ENCODE measurements around the gene DUSP12. TPM values are rescaled to one million over a fixed set of nuclear protein-coding genes. Genes with fewer than 3 reads are reported as not detected.
A peak's percentile ranks its signal among the peaks of the same experiment; 100 is the strongest.

DUSP12 gene
- total and polyA plus RNA-seq, 8 donors: 13.6 to 53.0 (median 41.7) TPM

GRCh38 chr1:161740921-161741320, 8.7 kb upstream of the DUSP12 start:
- no peak for TF ChIP-seq CTCF (IDR thresholded peaks at IDR 0.05)
- H3K27me3 ChIP-seq: peaks cover 0 to 6% of the 10 kb centered on the region in 2 donors
- no peak for DNase-seq
- intact Hi-C loops (cut with DNase I): loop anchor here in 1 of 2 donors (10.0 kb wide), 1 partner anchor 256 kb away; no protein-coding TSS in a partner anchor
- no peaks in the 10 kb centered on the region for H3K36me3 ChIP-seq
- H3K9me3 ChIP-seq: no peaks in the 10 kb centered on the region
- ATAC-seq: no peak
- H3K27ac ChIP-seq: peak overlapping the region in 1 of 2 donors; percentile 13
- H3K4me1 ChIP-seq: peaks cover 0 to 39% of the 10 kb centered on the region in 2 donors
- no peak overlapping the region for H3K4me3 ChIP-seq

DNA sequence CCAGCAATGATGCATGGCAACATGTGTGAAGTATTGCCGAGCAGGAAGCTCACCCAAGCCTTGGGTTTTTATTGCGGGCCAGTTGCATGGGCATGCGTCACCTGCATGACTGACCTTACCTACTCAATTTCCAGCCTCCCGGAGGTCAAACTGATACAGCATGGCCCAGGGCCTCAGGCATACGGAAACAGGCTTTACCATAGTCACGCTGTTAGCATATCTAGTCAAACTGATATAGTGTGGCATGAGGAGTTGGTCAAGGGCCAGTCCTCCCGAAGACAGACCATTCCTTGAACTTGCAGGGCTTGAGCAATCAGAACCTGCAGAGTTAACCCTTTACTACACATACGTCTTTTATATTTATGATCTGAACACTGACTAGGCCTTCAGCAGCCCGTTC, 6.4 kb upstream of the DUSP12 start:
- no peak overlapping the region for H3K4me3 ChIP-seq
- TF ChIP-seq CTCF (IDR thresholded peaks at IDR 0.05): no peak
- DNase-seq: no peak
- no peaks in the 10 kb centered on the region for H3K27me3 ChIP-seq
- H3K9me3 ChIP-seq: no peaks in the 10 kb centered on the region
- no peaks in the 10 kb centered on the region for H3K36me3 ChIP-seq
- H3K27ac ChIP-seq: no peak overlapping the region
- intact Hi-C loops (cut with DNase I): loop anchor here in 1 of 2 donors (10.0 kb wide), 1 partner anchor 258 kb away; no protein-coding TSS in a partner anchor
- H3K4me1 ChIP-seq: peaks cover 0 to 34% of the 10 kb centered on the region in 2 donors
- ATAC-seq: no peak

GRCh38 chr1:161747801-161748200, 1.8 kb upstream of the DUSP12 start:
- intact Hi-C loops (cut with DNase I): loop anchor here in 1 of 2 donors (10.0 kb wide), 1 partner anchor 263 kb away; no protein-coding TSS in a partner anchor

GRCh38 chr1:161763522-161764098, 14.0 kb downstream of the DUSP12 start:
- Histone ChIP-seq H3K36me3 (peaks cover 0 to 10% of the 10 kb centered on the region in 2 donors), H3K4me3 (no peak overlapping the region), H3K27me3 (no peaks in the 10 kb centered on the region), H3K27ac (no peak overlapping the region), H3K4me1 (peaks cover 9 to 19% of the 10 kb centered on the region in 2 donors), H3K9me3 (no peaks in the 10 kb centered on the region)
- intact Hi-C loops (cut with DNase I): no loop called here
- TF ChIP-seq CTCF (IDR thresholded peaks at IDR 0.05): peak; percentile 27 to 33
- ATAC-seq: no peak
- peak in 1 of 4 donors; percentile 19 for DNase-seq

More at GRCh38 chr1:161747801-161748200, 1.8 kb upstream of the DUSP12 start:
- no peak for TF ChIP-seq CTCF (IDR thresholded peaks at IDR 0.05)
- peaks cover 0 to 17% of the 10 kb centered on the region in 2 donors for H3K36me3 ChIP-seq
- DNase-seq: no peak
- no peak overlapping the region for H3K27ac ChIP-seq
- no peaks in the 10 kb centered on the region for H3K27me3 ChIP-seq
- H3K4me3 ChIP-seq: no peak overlapping the region
- no peak for ATAC-seq
- no peaks in the 10 kb centered on the region for H3K9me3 ChIP-seq
- H3K4me1 ChIP-seq: peaks cover 10 to 23% of the 10 kb centered on the region in 2 donors

DNA sequence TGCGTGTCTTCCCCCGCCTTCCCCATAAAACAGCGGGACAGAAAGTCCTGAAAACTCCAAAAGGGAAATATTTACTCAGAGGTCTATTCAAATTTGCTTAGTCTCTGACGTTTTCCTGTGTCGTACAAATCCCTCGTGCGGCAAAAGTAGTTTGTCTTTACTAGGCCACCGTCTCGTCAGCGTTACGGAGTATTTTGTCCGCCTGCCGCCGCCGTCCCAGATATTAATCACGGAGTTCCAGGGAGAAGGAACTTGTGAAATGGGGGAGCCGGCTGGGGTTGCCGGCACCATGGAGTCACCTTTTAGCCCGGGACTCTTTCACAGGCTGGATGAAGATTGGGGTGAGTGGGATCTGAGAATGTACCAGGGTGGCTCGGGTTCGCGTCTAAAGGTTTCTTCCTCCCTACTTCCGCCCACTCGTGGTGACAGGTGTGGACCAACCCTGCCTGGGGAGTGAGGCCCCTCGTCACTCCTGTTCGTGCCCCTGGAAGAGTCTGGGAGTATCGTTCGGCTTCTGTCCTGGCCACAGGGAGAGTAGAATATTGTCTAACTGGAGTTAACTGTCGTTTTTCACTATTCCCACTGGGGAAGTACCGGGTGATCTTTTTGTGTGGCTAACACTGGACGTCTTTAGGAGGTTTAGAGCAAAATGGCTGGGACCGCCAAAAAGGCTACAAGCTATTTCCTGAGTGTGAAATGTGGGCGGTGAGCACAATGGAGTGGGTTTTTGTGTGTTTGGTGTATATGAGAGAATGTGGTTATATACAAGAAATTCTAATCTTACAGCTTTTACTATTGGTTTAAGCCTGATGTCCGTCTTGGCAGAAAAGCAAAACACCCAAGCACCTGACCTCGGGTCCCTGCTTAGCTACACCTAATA, 16.8 kb downstream of the DUSP12 start, which contains the start of gene ATF6:
TSS of gene ATF6 (plus strand) at position 219 of the 880 bp plus-strand sequence. CDS start at position 260, 41 bp downstream.
- DNase-seq: peak; percentile 89 to 94 (median 92)
- Histone ChIP-seq H3K4me3 (peak within 1 kb of the TSS; percentile 79 to 81), H3K27me3 (no peaks in the 10 kb centered on the region), H3K36me3 (no peaks in the 10 kb centered on the region), H3K4me1 (peaks cover 9 to 45% of the 10 kb centered on the region in 2 donors), H3K27ac (peak within 1 kb of the TSS; percentile 79 to 83), H3K9me3 (no peaks in the 10 kb centered on the region)
- no peak for TF ChIP-seq CTCF (IDR thresholded peaks at IDR 0.05)
- ATAC-seq: peak; percentile 92
- intact Hi-C loops (cut with DNase I): no loop called here

All from left lung (tissue), 10 donors.